ENCODE data around the gene XRCC1. TPM values are rescaled to one million over a fixed set of nuclear protein-coding genes. Genes with fewer than 3 reads are reported as not detected.

The XRCC1 gene
- total and polyA plus RNA-seq, 2 of the 4 experiments (the other 2 are of a cell fraction): 12.5 to 21.3 TPM

DNA sequence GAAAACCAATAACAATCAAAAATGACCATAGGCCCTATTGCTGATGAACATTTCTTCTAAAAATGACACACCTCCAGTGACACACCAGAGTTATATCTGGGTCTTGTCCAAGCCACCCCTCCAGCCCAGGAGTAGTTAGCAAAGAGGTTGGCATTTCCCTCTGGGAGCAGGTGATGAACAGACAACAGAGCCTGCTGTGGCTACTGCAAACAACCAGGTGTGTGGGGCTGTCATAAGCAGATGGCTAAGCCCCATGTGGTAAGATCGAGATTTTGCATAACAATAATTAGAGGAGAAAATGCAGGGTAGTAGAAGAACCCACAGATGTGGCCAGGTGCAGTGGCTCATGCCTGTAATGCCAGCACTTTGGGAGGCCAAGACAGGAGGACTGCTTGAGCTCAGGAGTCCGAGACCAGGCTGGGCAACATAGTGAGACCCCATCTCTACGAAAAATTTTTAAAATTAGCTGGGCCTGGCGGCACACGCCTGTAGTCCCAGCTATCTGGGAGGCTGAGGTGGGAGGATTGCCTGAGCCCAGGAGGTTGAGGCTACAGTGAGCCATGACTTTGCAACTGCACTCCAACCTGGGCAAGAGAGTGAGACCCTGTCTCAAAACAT is 5.0 kb downstream of the XRCC1 start (continued):
- TF ChIP-seq, protein P1, sequence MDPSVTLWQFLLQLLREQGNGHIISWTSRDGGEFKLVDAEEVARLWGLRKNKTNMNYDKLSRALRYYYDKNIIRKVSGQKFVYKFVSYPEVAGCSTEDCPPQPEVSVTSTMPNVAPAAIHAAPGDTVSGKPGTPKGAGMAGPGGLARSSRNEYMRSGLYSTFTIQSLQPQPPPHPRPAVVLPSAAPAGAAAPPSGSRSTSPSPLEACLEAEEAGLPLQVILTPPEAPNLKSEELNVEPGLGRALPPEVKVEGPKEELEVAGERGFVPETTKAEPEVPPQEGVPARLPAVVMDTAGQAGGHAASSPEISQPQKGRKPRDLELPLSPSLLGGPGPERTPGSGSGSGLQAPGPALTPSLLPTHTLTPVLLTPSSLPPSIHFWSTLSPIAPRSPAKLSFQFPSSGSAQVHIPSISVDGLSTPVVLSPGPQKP (IDR thresholded peaks at IDR 0.05; ENCODE audit: borderline replicate concordance, low read depth, low read length): no peak

DNA sequence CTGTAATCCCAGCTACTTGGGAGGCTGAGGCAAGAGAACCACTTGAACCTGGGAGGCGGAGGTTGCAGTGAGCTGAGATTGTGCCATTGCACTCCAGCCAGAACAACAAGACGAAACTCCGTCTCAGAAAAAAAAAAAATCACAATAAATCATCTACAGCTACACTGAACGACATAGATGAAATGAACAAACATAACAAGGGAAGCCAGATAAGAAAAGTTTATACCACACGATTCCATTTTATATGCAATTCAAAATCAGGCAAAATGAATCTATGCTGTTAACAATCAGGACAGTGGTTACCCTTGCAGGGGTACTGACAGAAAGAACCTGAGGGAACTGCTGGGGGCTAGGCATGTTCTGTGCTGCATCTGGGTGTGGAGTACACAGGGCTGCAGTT is 5.7 kb downstream of the XRCC1 start:
- ATAC-seq (ENCODE audit: low read depth): no peak
- Histone ChIP-seq H3K4ac (ENCODE audit: low read depth, low read length) (no peak overlapping the region), H4K8ac (ENCODE audit: low read depth in 2 of 2, low read length in 2 of 2) (no peak overlapping the region), H3K14ac (replicated peaks; ENCODE audit: low read depth, low read length) (no peak overlapping the region), H3K18ac (ENCODE audit: low read depth, low read length) (no peak overlapping the region), H4K91ac (ENCODE audit: insufficient read depth, low read depth, low read length) (no peak overlapping the region), H2BK15ac (ENCODE audit: low read depth, low read length) (no peak overlapping the region), H3K27me3 (ENCODE audit: control insufficient read depth, insufficient read depth, low read length) (no peaks in the 10 kb centered on the region), H3K4me2 (ENCODE audit: low read depth, low read length) (no peak overlapping the region), H3K9me3 (ENCODE audit: control insufficient read depth, insufficient read depth, low read length) (no peaks in the 10 kb centered on the region), H4K20me1 (ENCODE audit: insufficient read depth, low read length) (no peaks in the 10 kb centered on the region), H4K5ac (ENCODE audit: low read depth, low read length) (no peak overlapping the region), H3K79me1 (ENCODE audit: low read depth in 1 of 2, low read length in 2 of 2) (peaks cover 37 to 62% of the 10 kb centered on the region in 2 experiments), H3K9ac (ENCODE audit: low read depth, low read length) (no peak overlapping the region), H2BK5ac (ENCODE audit: low read depth, low read length, poor library complexity, severe bottlenecking) (no peak overlapping the region), H2AK5ac (ENCODE audit: low read depth, low read length) (no peak overlapping the region), H3K36me3 (ENCODE audit: control insufficient read depth, insufficient read depth, low read length) (0 out of 2 replicates have a peak, but pooled peaks cover 1% of the 10 kb centered on the region), H2BK120ac (ENCODE audit: low read depth, low read length) (no peak overlapping the region), H3K9me1 (ENCODE audit: insufficient read depth, low read length) (peaks cover 6% of the 10 kb centered on the region; the same call in 1 of the 2 replicates), H2BK20ac (ENCODE audit: low read depth, low read length) (no peak overlapping the region), H3K4me1 (ENCODE audit: control insufficient read depth, insufficient read depth, low read length) (peaks cover 4% of the 10 kb centered on the region), H2AK9ac (replicated peaks; ENCODE audit: low read depth, low read length, poor library complexity) (no peak overlapping the region), H3K23ac (ENCODE audit: low read depth, low read length) (no peak overlapping the region), H3K56ac (ENCODE audit: extremely low read depth, insufficient read depth, low read length) (no peak overlapping the region), H3K4me3 (ENCODE audit: insufficient read depth, low read depth, low read length) (no peak overlapping the region), H3K27ac (ENCODE audit: insufficient read depth, low read length) (no peak overlapping the region), H2AFZ (replicated peaks; ENCODE audit: low read length, poor library complexity) (no peak overlapping the region)
- TF ChIP-seq MXI1 (IDR thresholded peaks at IDR 0.05; ENCODE audit: borderline replicate concordance, low read depth, low read length): no peak
- TF ChIP-seq, protein P2, sequence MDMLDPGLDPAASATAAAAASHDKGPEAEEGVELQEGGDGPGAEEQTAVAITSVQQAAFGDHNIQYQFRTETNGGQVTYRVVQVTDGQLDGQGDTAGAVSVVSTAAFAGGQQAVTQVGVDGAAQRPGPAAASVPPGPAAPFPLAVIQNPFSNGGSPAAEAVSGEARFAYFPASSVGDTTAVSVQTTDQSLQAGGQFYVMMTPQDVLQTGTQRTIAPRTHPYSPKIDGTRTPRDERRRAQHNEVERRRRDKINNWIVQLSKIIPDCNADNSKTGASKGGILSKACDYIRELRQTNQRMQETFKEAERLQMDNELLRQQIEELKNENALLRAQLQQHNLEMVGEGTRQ (IDR thresholded peaks at IDR 0.05; ENCODE audit: low read depth, low read length): no peak
- no peak for TF ChIP-seq NFE2L2 (IDR thresholded peaks at IDR 0.05; ENCODE audit: low read depth, low read length)
- no peak for TF ChIP-seq POLR2A (IDR thresholded peaks at IDR 0.05; ENCODE audit: low read depth, low read length)
- TF ChIP-seq CEBPB (IDR thresholded peaks at IDR 0.05; ENCODE audit: low read depth, low read length): no peak
- no peak for TF ChIP-seq MAZ (IDR thresholded peaks at IDR 0.05; ENCODE audit: borderline replicate concordance, low read depth, low read length)
- TF ChIP-seq RFX5 (IDR thresholded peaks at IDR 0.05; ENCODE audit: low read depth, low read length): no peak
- TF ChIP-seq, protein P3, sequence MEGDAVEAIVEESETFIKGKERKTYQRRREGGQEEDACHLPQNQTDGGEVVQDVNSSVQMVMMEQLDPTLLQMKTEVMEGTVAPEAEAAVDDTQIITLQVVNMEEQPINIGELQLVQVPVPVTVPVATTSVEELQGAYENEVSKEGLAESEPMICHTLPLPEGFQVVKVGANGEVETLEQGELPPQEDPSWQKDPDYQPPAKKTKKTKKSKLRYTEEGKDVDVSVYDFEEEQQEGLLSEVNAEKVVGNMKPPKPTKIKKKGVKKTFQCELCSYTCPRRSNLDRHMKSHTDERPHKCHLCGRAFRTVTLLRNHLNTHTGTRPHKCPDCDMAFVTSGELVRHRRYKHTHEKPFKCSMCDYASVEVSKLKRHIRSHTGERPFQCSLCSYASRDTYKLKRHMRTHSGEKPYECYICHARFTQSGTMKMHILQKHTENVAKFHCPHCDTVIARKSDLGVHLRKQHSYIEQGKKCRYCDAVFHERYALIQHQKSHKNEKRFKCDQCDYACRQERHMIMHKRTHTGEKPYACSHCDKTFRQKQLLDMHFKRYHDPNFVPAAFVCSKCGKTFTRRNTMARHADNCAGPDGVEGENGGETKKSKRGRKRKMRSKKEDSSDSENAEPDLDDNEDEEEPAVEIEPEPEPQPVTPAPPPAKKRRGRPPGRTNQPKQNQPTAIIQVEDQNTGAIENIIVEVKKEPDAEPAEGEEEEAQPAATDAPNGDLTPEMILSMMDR (conservative IDR thresholded peaks at IDR 0.05; ENCODE audit: low read depth, low read length): no peak
- no peak for TF ChIP-seq CHD1 (IDR thresholded peaks at IDR 0.05; ENCODE audit: low read depth, low read length)
- in situ Hi-C loops (cut with MboI; ENCODE audit: low sequenced_read_pairs): no loop called here
- no peak for DNase-seq
- BruUV-seq (replicated peaks): no TSS peak
- WGBS, 2 experiments (ENCODE audit: extremely low coverage in 2 of 2, insufficient read length in 1 of 2): 100% methylated on average over 1 of the region's 5 CpGs; no CpG with 5 or more reads in 1 of the 2 experiments
- dilution Hi-C loops (cut with HindIII; ENCODE audit: low sequenced_read_pairs, unreplicated experiment): no loop called here
- CTCF ChIA-PET: no interaction called here
- intact Hi-C loops (cut with micrococcal nuclease): no loop called here
- POLR2A ChIA-PET (ENCODE audit: unreplicated experiment): no interaction called here
